ENCODE data around the gene HECTD4. TPM values are rescaled to one million over a fixed set of nuclear protein-coding genes. Genes with fewer than 3 reads are reported as not detected.

The HECTD4 gene
- total RNA-seq, 1 donor from 2014 or later = 40.7 TPM

DNA sequence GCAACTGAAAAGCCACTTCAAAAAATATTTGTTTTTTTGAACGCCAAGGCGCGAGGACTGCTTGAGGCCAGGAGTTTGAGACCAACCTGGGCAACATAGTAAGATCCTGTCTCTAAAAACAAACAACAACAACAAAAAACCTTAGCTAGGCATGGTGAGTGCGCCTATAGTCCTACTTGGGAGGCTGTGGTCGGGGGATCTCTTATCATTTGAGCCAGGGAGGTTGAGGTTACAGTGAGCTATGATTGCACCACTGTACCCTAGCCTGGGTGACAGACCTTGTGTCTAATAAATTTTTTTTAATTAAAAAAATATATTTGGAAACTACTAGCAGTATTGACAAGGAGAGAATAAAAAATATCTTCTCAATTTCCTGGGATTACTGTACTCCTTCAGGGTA, 143.8 kb downstream of the HECTD4 start:
- no peak for TF ChIP-seq CTCF (IDR thresholded peaks at IDR 0.05)
- no peaks in the 10 kb centered on the region for H3K27me3 Mint-ChIP-seq (ENCODE audit: low read depth)
- DNase-seq (ENCODE audit: low spot score) = no peak
- peaks cover 48% of the 10 kb centered on the region for H3K36me3 Mint-ChIP-seq (ENCODE audit: low read depth)
- H3K4me3 Mint-ChIP-seq (ENCODE audit: unreplicated experiment) = no peak overlapping the region
- H3K9me3 Mint-ChIP-seq (ENCODE audit: low read depth) = no peaks in the 10 kb centered on the region
- no peaks in the 10 kb centered on the region for H3K4me1 Mint-ChIP-seq (ENCODE audit: low read depth)
- H3K27ac Mint-ChIP-seq (ENCODE audit: unreplicated experiment) = no peak overlapping the region

GRCh38 chr12:112236786-112237185, 145.4 kb downstream of the HECTD4 start:
- H3K9me3 Mint-ChIP-seq (ENCODE audit: low read depth) = no peaks in the 10 kb centered on the region
- H3K4me3 Mint-ChIP-seq (ENCODE audit: unreplicated experiment) = no peak overlapping the region
- no peak overlapping the region for H3K27ac Mint-ChIP-seq (ENCODE audit: unreplicated experiment)
- TF ChIP-seq CTCF (IDR thresholded peaks at IDR 0.05) = no peak
- H3K4me1 Mint-ChIP-seq (ENCODE audit: low read depth) = no peaks in the 10 kb centered on the region
- no peak for DNase-seq (ENCODE audit: low spot score)
- H3K27me3 Mint-ChIP-seq (ENCODE audit: low read depth) = no peaks in the 10 kb centered on the region
- peaks cover 40% of the 10 kb centered on the region for H3K36me3 Mint-ChIP-seq (ENCODE audit: low read depth)

DNA sequence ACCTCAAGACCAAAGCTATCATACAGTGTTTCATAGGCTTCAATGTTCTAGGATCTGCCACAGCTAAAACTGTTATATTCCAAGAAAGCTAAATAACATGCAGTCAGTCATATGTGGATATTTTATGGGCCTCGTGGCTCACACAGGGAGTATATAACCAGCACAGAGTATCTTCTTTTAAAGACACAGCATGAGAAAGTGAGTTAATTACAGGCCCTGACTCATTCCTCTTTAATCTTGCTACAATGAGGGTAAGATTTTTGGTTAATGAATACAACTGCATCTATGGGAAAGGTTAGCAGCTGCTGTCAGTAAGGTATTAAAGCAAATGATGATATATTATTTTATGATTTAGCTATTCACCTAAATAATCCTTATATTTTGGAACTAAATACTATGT, 145.8 kb downstream of the HECTD4 start:
- H3K36me3 Mint-ChIP-seq (ENCODE audit: low read depth) = peaks cover 40% of the 10 kb centered on the region
- H3K4me3 Mint-ChIP-seq (ENCODE audit: unreplicated experiment) = no peak overlapping the region
- H3K27ac Mint-ChIP-seq (ENCODE audit: unreplicated experiment) = no peak overlapping the region
- TF ChIP-seq CTCF (IDR thresholded peaks at IDR 0.05) = no peak
- DNase-seq (ENCODE audit: low spot score) = no peak
- no peaks in the 10 kb centered on the region for H3K4me1 Mint-ChIP-seq (ENCODE audit: low read depth)
- H3K9me3 Mint-ChIP-seq (ENCODE audit: low read depth) = no peaks in the 10 kb centered on the region
- no peaks in the 10 kb centered on the region for H3K27me3 Mint-ChIP-seq (ENCODE audit: low read depth)

DNA sequence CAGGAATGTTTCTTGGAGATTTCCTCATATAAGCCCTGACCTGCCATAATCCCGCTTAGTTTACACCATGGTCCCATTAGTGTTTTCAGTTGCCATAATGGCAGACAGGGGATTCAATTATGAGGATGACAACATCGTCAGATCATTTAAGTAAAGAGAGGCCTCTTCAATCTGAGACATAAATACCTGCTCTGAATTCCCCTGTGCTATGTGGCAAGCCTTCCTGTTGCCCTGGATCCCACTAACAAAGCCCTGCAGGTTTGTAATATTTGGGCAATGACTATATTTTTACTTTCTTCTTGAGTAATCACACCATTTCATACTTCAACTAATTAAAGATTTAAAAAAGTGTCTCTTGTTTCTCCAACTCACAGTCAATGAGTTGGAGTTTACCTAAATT, 147.9 kb downstream of the HECTD4 start:
- H3K27me3 Mint-ChIP-seq (ENCODE audit: low read depth) = no peaks in the 10 kb centered on the region
- H3K36me3 Mint-ChIP-seq (ENCODE audit: low read depth) = peaks cover 51% of the 10 kb centered on the region
- no peak overlapping the region for H3K27ac Mint-ChIP-seq (ENCODE audit: unreplicated experiment)
- no peak overlapping the region for H3K4me3 Mint-ChIP-seq (ENCODE audit: unreplicated experiment)
- no peak for DNase-seq (ENCODE audit: low spot score)
- no peaks in the 10 kb centered on the region for H3K9me3 Mint-ChIP-seq (ENCODE audit: low read depth)
- no peak for TF ChIP-seq CTCF (IDR thresholded peaks at IDR 0.05)
- no peaks in the 10 kb centered on the region for H3K4me1 Mint-ChIP-seq (ENCODE audit: low read depth)

DNA sequence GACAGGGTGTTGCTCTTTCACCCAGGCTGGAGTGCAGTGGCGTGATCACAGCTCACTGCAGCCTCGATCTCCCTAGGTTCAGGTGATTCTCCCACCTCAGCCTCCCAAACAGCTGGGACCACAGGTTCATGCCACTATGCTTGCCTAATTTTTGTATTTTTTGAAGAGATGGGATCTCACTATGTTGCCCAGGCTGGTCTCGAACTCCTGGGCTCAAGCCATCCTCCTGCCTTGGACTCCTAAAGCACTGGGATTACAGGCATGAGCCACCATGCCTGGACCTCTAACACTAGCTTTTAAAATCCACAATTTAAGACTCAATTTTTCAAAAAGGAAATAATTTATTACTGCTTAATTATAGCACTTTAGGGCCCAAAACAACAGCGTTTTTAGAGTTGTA, 149.0 kb downstream of the HECTD4 start:
- no peaks in the 10 kb centered on the region for H3K9me3 Mint-ChIP-seq (ENCODE audit: low read depth)
- peaks cover 47% of the 10 kb centered on the region for H3K36me3 Mint-ChIP-seq (ENCODE audit: low read depth)
- no peaks in the 10 kb centered on the region for H3K27me3 Mint-ChIP-seq (ENCODE audit: low read depth)
- no peak for TF ChIP-seq CTCF (IDR thresholded peaks at IDR 0.05)
- H3K4me1 Mint-ChIP-seq (ENCODE audit: low read depth) = no peaks in the 10 kb centered on the region
- no peak for DNase-seq (ENCODE audit: low spot score)
- H3K4me3 Mint-ChIP-seq (ENCODE audit: unreplicated experiment) = no peak overlapping the region
- H3K27ac Mint-ChIP-seq (ENCODE audit: unreplicated experiment) = no peak overlapping the region
